DOHH2 (cell line): ENCODE results near the gene RASL11B.

ENCODE experiments used
- CTCF ChIP-seq: fragments of 200-600 bp; sonication (generic); IDR thresholded peaks from one replicate; pipeline ENCODE4 v1.5.1; 2014; ENCODE audit warnings: antibody characterized with exemption, mild to moderate bottlenecking, low read depth, low read length; ENCODE audit not compliant: poor library complexity, severe bottlenecking
- EZH2phosphoT487 ChIP-seq: fragments of 200-600 bp; sonication (generic); IDR thresholded peaks from 2 replicates; pipeline ENCODE4 v1.6.1; 2017; ENCODE audit warnings: borderline replicate concordance, mild to moderate bottlenecking, antibody characterized with exemption, low read length, moderate library complexity, mixed read lengths

GRCh38 chr4:52904421-52904820 lies 42.3 kb downstream of the RASL11B start:
- TF ChIP-seq CTCF, result no peak
- TF ChIP-seq EZH2phosphoT487, result no peak
